Gastrocnemius medialis (tissue), 4 donors: ENCODE results near the gene XYLT1.

Experiments used
- CTCF ChIP-seq, 5 experiments: fragments of 450-650 bp in 3 of 5; fragments of 200-600 bp in 2 of 5; sonication (generic) in 2 of 5; IDR thresholded peaks in 4 of 5; conservative IDR thresholded peaks in 1 of 5; 1 replicate in 4 of 5; 2 replicates in 1 of 5; pipeline ENCODE4 v1.5.1; 2016 to 2019; ENCODE audit warnings: antibody characterized with exemption in 5 of 5, mild to moderate bottlenecking in 3 of 5, moderate library complexity in 3 of 5
- POLR2A ChIP-seq, 2 donors: fragments of 450-650 bp; IDR thresholded peaks; one replicate each; pipeline ENCODE4 v1.6.1; 2017; ENCODE audit warnings: antibody characterized with exemption in 2 of 2, mild to moderate bottlenecking in 2 of 2, moderate library complexity in 2 of 2

GRCh38 chr16:17145029-17145428, 325.7 kb downstream of the XYLT1 start:
- TF ChIP-seq POLR2A (IDR thresholded peaks at IDR 0.05): no peak
- TF ChIP-seq CTCF (IDR thresholded peaks at IDR 0.05 in 4 of 5, conservative IDR thresholded peaks at IDR 0.05 in 1 of 5): no peak
